Measurements from ENCODE around the gene ST3GAL2.
"Not testable (repeated sequence)": the region's sequence is repeated elsewhere in the genome, so short reads cannot be mapped to it uniquely, and the experiment has no call there.

The ST3GAL2 gene

DNA sequence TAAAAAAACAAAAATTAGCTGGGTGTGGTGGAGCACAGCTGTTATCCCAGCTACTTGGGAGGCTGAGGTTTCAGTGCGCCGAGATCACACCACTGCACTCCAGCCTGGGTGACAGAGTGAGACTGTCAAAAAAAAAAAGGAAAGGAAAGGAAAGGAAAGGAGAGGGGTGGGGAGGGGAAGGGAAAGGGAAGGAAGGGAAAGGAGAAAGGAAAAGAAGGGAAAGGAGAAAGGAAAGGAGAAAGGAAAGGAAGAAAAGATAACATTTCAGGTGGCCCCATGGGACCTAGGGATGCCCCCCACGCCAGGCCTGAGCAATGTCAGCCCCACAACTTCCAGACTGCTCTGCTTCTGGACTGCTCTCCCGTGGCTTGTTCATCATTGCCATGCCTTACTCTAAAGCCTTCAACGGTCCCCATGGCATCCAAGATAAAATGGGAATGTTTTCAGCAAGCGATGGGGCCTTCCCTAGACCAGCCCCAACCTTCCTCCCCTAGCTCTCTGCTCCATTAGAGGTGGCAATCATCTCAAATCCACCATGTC is 55.4 kb downstream of the ST3GAL2 start:
- DNase-seq (ENCODE audit: low read depth): no peak

DNA sequence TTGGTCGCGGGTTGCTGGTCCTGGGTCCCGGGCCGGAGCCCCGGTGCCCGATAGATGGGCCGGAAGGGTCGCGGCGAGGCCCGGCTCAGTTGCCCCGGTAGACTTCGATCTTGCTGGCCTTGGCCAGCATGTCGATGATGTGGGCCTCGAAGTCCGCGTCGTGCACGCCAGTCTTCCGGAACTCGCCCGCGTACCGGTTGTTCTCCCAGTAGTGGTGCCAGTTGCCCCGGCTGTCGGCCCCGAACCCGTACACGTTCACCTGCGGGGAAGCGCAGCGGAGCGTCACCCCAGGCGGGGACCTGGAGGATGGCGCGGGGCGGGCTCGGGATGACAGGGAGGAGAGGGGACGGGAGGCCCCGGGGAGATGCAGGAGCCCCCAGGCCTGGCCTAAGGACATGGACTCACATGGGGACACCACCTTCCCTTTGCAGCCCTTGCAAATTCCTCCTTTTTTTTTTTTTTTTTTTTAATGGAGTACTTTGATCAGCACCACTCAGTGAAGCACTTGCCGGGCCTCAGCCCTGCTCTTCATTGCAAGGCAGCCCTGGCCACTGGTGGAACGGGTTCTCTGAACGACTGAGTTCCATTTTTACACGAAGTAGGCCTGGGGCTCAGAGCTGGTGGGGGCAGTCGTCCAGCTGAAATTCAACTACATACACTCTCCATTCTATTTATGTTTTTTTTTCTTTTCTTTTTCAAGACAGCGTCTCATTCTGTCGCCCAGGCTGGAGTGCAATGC is 57.1 kb downstream of the ST3GAL2 start:
- no peak for DNase-seq (ENCODE audit: low read depth)

DNA sequence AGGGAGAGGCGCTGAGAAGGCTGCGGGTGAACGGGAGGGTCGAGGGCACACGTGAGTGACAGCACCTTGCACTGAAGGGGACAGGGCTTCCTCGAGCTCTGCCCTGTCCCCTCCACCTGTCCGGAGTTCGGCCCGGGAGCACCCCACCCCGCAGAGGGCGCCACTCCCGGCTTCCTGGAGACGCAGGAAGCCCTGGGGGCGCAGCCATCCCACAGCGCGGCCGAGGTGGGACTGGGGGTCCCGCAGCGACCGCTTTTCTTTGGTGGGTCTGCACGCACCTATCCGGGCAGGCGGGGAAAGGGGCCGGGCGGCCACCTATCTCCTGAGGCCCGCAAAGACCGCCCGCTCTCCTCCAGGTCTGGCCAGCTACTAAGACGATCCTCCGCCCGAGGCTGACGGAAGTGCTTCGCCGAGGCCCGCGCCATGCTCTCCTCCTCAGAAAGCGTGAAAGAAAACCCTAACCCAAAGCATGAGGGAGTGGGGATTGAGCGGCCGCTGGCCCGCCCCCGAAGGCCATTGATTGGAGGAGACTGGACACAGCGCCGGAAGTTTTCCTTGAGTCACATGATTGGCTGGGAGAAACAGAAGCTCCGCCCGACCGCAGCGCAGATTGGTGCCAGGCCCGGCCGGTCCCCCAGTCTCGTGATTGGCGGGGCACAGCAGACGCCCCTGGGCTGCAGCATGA is 57.8 kb downstream of the ST3GAL2 start:
- DNase-seq (ENCODE audit: low read depth): peak; percentile 93

DNA sequence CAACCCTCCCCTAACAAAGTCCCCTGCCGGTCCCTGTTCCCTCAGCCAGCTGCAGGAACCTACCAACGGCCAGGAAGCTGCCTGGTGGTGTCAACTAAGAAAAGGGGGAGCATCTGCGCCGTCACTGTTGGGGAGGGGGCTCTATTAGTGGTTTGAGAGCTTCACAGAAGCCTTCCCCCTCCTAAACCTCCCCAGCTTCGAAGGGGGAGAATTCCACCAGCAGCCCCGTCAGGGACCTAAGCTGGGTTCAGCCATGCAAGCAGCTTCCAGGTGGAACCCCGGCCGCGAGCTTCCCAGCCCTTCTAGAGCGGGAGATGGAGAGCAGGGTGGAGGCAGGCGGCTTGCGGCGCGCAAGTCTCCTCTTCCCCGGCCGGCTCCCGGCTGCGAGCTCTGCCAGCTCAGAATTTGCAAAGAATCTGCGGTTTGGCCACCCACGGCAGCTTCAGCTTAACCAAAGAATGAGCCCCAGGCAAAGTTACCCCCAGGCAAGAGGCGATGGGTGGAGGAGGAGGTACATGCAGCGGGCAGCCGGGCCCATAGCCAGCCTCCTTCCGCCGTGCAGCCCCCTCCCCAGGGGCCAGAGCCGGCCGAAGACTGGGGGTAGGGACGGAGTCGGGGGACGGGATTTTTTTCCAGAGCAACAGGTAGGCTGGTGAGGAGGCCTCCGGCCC is 58.5 kb downstream of the ST3GAL2 start:
- peak; percentile 79 for DNase-seq (ENCODE audit: low read depth)

DNA sequence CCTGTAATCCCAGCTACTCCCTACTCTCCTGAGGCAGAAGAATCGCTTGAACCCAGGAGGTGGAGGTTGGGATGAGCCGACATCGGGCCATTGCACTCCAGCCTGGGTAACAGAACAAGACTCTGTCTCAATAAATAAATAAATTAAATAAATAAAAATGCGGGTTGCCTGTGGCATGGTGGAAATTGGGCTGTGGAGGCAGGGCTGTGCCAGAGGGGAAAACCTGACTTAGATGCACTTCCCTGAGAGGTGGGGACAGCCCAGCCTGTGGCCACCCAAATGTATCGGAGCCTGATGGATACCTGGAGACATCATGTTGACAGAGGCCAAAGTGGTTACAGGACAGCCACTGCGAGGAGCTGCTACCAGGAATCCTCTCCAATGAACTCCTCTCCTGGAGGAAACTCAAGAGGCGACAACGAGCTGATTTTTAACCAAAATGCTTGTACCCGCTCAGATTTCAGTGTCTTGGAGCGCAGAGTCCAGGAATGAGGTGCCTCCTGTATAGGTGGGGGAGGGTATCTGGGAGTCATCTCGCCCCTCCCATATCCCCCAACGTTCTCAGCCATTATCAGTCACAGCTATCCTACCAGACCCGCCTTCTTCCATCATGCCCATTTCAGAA is 59.9 kb downstream of the ST3GAL2 start:
- DNase-seq (ENCODE audit: low read depth): no peak

DNA sequence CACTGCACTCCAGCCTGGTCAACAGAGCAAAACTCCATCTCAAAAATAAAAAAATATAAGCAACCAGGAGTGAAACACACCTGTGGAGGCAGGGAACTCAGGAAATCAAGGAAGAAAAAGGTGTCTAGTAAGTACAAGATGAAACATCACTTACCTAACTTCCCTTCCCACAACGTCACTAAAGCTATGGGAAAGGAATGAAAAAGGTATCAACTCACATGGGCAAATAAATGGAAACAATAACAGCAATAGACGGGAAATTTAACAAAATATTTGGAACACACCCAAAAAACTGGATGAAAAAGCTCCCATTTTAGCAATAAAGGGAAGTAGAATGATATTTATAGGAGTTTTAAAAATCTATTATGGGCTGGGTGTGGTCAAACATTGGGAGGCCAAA is 61.1 kb downstream of the ST3GAL2 start:
- no peak for DNase-seq (ENCODE audit: low read depth)

DNA sequence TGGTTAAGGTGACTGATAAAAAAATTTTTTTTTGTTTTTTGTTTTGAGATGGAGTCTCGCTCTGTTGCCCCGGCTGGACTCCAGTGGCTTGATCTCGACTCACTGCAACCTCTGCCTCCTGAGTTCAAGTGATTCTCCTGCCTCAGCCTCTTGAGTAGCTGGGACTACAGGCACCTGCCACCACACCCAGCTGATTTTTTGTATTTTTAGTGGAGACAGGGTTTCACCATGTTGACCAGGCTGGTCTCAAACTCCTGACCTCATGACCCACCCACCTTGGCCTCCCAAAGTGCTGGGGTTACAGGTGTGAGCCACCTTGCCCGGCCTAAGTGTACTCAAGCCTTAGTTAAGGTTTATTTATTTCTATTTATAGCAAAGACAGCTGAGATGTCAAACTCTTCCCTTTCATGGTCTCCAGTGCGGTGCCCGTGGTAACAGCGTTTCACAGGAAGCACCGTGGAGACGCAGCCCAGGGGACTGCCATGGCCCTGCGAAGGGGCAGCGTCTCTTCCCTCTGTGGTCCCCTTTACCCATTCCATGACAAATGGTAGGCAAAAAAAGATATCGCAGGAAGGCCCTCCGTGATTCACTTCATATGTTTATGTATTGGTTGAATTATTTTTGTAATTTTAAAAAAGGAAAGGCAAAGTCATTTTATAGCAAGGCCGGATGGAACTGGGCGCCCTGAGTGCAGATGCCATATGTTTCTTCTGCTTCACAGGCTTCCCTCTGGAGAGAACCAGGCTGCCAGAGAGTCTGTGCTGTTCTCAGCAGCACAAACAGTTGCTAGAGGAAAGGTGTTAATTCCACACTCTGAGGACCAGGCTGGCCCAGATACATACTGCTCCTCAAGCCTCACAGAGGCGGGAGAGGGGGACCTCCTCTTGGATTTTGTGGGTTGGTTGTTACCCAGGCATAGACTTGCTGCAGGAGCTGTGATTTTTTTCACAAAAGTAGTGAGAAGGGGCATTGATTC is 63.0 kb downstream of the ST3GAL2 start:
- DNase-seq (ENCODE audit: low read depth): no peak

DNA sequence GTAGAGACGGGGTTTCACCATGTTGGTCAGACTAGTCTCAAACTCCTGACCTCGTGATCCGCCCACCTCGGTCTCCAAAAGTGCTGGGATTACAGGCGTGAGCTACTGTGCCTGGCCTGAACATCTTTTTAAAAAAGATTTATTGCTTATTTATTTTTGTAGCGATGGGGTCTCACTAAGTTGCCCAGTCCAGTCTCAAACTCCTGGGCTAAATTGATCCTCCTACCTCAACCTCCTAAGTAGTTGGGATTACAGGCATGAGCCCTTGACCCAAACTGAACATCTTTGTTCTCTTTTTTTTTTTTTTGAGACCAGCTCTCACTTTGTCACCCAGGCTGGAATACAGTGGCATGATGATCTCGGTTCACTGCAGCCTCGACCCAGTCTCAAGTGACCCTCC is 64.7 kb downstream of the ST3GAL2 start:
- no peak for DNase-seq (ENCODE audit: low read depth)

DNA sequence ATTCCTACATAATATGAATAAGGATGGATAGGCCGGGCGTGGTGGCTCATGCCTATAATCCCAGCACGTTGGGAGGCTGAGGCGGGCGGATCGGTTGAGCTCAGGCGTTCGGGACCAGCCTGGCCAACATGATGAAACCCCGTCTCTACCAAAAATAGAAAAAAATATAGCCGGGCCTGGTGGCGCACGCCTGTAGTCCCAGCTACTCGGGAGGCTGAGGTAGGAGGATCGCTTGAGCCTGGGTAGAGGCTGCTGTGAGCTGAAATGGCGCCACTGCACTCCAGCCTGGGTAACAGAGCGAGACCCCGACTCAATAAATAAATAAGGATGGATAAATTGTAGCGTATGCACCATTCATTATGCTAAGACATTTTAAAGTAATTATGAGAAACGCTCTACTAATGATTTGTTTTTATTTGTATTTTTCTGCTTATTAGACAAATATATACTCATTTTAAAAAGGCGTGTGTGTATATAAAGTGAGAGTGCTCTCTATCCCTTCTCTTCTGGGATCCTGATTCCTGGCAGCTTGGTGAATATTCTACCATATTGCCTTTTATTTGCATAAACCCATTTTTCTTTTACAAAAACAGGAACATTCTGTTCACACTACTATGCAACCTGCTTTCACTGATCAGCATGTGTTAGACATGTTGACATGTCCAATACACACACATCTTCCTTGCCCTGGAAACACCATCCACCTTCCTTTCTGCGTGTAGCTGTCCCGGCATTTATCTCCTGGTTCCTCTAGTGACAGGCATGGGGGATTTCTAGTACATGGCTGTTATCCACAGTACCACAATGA is 65.8 kb downstream of the ST3GAL2 start:
- DNase-seq (ENCODE audit: low read depth): no peak

DNA sequence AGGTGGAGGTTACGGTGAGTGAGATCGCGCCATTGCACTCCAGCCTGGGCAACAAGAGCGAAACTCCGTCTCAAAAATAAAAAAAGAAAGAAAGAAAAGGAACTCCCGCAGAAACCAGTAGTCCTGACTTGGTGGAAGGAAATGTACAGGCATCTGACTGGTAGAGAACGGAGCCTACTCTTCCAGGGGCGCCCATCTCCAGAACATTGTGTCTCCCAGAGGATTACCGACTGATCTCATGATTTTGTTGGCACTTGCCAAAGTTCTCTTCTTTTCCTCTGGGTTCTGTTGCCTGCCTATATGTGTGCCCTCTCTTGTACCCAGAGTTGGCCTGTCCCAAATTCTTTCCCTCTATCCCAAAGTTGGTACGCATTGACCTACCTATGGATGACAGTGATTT is 68.0 kb downstream of the ST3GAL2 start:
- DNase-seq (ENCODE audit: low read depth): no peak

DNA sequence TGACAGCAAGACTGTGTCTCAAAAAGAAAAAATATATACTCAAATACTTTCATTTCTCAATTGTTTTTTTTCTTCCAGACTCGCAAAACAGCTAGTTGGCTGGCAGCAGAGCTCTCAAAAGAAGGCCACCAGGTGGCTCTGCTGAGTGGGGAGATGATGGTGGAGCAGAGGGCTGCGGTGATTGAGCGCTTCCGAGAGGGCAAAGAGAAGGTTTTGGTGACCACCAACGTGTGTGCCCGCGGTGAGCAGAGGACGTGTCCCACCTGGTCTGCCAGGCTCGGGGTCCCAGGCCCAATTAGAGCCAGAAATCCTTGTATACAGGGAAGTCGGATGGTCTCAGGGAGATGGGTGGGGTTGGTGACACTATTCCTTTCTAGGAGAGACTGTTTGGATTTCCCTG is 68.8 kb downstream of the ST3GAL2 start:
- peak; percentile 22 for DNase-seq (ENCODE audit: low read depth)

DNA sequence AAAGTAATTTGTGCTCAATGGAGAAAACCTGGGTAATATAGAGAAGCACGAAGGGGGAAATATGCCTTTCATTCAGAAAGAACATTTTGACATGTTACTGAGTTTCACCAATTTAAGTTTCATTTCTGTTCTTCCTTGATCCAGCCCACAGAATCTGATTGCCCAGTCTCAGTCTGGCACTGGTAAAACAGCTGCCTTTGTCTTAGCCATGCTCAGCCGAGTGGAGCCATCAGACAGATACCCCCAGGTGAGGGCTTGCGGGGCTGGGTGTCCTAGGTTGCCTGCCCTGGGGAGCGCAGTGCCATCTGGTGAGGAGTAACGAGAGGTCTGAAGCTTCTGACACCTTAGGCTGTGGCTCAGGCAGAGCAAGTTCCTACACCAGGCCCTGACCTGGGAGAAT is 74.5 kb downstream of the ST3GAL2 start:
- DNase-seq (ENCODE audit: low read depth): no peak

DNA sequence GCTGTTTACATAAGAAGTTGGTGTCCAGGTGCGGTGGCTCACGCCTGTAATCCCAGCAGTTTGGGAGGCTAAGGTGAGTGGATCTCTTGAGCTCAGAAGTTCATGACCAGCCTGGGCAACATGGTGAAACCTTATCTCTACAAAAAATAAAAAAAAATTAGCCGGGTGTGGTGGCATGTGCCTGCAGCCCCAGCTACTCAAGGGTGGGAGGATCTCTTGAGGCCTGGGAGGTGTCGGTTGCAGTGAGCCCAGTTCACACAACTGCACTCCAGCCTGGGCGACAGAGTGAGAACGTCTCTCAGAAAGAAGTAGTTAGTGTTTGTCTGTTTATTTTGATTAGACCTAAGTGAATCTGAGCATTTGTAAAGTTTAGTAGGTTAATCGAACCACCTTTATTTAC is 79.3 kb downstream of the ST3GAL2 start:
- no peak for DNase-seq (ENCODE audit: low read depth)

DNA sequence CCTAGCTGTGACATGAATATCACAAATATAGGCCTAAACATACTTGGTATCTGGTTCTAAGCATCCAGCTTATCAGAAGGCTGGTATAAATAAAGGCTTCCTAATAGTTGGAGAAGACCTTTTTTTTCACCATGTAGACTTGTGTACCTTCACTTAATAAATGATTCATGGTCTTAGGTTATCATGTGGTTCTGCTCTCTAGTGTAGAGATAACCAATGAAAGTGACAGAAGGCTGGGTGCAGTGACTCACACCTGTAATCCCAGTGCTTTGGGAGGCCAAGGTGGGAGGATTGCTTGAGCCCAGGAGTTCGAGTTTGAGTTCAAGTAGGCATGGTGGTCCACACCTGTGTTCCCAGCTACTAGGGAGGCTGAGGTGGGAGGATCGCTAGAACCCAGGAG is 89.1 kb downstream of the ST3GAL2 start:
- no peak for DNase-seq (ENCODE audit: low read depth)

DNA sequence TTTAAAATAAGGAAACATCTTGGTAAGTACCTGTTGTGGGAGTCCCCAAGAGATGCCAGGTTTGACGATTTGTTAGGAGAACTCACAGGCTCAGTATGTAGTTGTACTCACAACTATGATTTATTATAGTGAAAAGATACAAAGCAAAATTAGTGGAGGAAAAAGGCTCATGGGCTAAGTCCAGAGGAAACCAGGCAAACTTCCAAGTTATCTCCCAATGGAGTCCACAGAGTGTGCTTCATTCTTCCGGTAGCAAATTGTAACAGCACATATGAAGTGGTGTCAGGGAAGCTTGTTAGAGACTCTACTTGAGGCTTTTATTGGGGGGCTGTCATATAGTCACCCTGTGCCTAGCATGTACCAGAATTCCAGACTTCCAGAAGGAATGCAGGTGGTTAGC is 89.9 kb downstream of the ST3GAL2 start:
- DNase-seq (ENCODE audit: low read depth): no peak

DNA sequence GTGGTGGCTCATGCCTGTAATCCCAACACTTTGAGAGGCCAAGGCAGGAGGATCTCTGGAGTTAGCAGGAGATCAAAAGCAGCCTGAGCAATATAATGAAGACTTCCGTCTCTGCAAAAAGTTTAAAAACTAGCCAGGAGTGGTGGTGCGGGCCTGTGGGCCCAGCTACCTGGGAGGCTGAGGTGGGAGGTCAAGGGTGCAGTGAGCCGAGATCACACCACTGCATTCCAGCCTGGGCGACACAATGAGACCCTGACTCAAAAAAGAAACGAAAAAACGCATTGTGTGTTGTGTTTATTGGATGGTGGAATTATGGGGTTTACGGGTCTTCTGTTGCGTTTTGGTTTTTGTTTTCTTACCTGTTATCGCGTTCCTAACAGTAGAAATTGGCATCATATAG is 93.1 kb downstream of the ST3GAL2 start:
- no peak for DNase-seq (ENCODE audit: low read depth)

DNA sequence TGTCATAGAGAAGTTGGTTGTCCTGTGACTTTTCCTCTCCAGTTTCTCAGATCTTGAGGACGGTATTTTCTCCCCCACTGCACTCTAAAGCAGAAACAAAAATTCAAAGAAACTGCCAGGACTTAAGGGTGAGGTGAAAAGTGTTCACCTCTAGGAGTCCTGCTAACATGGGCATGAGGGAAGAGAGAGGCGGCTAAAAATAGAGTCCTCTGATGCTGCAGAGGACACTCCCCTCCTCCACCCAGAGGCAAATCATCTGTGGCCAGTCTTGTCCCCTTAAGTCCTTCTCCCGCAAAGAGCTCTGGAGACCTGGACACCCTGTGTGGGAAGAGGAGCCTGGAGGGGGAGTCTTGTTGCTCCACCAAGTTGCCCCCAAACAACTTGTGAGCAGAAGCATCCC is 96.9 kb downstream of the ST3GAL2 start:
- no peak for DNase-seq (ENCODE audit: low read depth)

DNA sequence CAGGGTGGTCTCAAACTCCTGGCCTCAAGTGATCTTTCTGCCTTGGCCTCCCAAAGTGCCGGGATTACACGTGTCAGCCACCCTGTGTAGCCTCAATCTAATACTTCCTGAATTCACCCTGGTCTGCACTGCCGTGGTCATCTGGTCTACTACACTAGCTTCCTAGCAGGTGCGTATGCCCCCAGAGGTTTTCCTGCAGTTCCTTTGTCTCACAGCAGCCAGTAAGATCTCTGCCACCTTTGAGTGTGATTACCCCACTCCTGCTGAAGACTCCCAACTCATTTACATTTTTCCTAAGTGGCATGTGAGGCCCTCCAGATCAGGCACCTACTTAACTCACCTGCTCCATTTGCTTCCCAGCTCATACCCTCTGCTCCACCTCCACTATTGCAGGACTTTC is 97.3 kb downstream of the ST3GAL2 start:
- DNase-seq (ENCODE audit: low read depth): no peak

DNA sequence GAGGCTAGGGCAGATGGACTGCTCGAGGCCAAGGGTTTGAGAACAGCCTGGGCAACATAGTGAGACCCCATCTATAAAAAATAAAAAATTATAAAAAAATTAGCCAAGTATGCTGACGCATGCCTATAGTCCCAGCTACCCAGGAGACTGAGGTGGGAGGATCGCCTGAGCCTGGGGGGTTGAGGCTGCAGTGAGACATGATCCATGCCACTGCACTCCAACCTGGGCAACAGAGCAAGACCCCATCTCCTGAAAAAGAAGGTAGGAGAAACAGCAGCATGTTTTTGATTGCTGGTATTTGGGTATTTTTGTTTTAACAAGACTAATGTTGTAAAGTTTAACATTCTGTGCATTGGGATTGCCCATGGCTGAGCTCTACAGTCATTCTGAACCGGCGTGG is 101.1 kb downstream of the ST3GAL2 start:
- no peak for DNase-seq (ENCODE audit: low read depth)

DNA sequence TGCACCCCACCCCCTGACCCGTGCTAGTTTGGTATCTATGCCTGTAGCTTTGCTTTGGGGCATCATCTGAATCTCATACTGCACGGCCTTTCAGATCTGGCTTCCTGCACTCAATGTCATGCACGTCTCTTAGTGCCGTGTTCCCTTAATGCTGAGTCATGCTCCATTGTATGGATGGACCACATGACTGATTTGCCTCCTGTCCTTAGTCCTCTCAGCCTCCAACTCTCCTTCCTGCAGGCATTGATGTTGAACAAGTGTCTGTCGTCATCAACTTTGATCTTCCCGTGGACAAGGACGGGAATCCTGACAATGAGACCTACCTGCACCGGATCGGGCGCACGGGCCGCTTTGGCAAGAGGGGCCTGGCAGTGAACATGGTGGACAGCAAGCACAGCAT is 106.2 kb downstream of the ST3GAL2 start:
- not testable (repeated sequence) for DNase-seq (ENCODE audit: low read depth)
